ENCODE results near the gene PLEKHA5.
"Not testable (repeated sequence)": the region's sequence is repeated elsewhere in the genome, so short reads cannot be mapped to it uniquely, and the experiment has no call there.

PLEKHA5 gene

DNA sequence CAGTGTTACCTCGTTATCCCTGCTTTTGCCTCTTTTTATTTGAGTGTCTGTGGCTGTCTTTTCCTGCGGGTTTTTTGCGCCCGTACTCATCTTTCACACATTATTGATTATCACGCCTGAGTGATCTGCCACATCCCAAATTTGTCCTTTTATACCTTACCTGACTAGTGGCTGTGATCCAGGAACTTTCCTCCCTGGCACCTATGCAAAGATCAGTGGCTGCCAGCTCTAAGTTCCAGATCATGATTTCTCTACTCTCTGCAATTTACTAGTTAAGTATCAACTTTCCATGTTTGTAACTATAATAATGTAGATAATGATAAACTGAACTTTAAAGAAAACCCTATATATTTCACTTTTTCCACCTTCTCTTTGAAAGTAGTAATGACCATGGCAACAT is 36.9 kb downstream of the PLEKHA5 start:
- DNase-seq (ENCODE audit: low read depth in 1 of 2, low spot score in 1 of 2): no peak

GRCh38 chr12:19166956-19167355 is 37.4 kb downstream of the PLEKHA5 start:
- no peak for DNase-seq (ENCODE audit: low read depth in 1 of 2, low spot score in 1 of 2)

GRCh38 chr12:19167708-19168107 is 38.2 kb downstream of the PLEKHA5 start:
- DNase-seq (ENCODE audit: low read depth in 1 of 2, low spot score in 1 of 2): no peak

- DNase-seq (ENCODE audit: low read depth in 1 of 2, low spot score in 1 of 2): no peak
These were observed 39.1 kb downstream of the PLEKHA5 start for GRCh38 chr12:19168644-19169043.

- no peak for DNase-seq (ENCODE audit: low read depth in 1 of 2, low spot score in 1 of 2)
These were observed 39.7 kb downstream of the PLEKHA5 start for GRCh38 chr12:19169222-19169621.

DNA sequence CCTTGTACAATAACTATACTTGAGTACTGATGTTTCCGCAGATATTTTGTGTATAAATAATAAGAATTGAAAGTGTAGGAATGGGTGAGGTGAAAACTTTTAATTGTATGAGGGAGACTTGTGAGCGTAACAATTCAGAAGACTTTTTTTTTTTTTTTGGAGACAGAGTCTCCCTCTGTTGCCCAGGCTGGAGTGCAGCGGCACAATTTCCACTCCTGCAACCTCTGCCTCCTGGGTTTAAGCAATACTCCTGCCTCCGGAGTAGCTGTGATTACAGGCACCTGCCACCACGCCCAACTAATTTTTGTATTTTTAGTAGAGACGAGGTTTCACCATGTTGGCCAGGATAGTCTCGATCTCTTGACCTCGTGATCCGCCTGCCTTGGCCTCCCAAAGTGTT is 40.8 kb downstream of the PLEKHA5 start:
- not testable (repeated sequence) for DNase-seq (ENCODE audit: low read depth in 1 of 2, low spot score in 1 of 2)

DNA sequence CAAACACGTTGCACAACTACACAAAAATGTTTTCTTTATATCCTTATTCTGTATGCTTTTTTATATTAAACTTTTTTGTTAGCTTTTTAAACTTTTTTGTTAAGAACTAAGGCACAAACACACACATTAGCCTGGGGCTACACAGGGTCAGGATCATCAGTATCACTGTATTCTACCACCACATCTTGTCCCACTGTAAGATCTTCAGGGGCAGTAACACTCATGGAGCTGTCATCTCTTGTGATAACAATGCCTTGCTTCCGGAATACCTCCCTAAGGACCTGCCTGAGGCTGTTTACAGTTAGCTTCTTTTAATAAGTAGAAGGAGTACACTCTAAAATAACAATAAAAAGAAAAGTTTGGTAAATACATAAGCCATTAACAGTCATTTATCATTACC is 42.2 kb downstream of the PLEKHA5 start:
- no peak for DNase-seq (ENCODE audit: low read depth in 1 of 2, low spot score in 1 of 2)

DNA sequence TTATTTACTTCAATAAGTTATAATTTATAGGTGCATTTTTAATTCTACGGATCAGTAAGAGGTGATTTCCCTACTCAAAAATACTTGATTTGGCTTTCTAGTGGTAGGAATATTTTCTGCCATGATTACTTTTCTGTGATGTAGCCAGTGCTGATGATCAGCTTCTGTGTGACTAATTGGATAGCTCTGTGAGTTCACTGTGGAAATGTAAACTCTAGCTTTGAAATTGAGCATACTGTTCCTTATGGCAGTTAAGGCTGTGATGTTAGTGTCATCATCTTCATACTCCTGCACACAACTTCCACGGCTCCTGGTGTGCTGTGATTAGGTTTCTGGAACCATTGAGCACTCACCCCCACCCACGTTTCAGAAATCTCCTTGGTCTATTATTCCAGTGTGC is 48.2 kb downstream of the PLEKHA5 start:
- DNase-seq (ENCODE audit: low read depth in 1 of 2, low spot score in 1 of 2): no peak

- DNase-seq (ENCODE audit: low read depth in 1 of 2, low spot score in 1 of 2): no peak
These were observed 50.5 kb downstream of the PLEKHA5 start for GRCh38 chr12:19179986-19180385.

- DNase-seq (ENCODE audit: low read depth in 1 of 2, low spot score in 1 of 2): no peak
These were observed 52.3 kb downstream of the PLEKHA5 start for GRCh38 chr12:19181666-19182426.

DNA sequence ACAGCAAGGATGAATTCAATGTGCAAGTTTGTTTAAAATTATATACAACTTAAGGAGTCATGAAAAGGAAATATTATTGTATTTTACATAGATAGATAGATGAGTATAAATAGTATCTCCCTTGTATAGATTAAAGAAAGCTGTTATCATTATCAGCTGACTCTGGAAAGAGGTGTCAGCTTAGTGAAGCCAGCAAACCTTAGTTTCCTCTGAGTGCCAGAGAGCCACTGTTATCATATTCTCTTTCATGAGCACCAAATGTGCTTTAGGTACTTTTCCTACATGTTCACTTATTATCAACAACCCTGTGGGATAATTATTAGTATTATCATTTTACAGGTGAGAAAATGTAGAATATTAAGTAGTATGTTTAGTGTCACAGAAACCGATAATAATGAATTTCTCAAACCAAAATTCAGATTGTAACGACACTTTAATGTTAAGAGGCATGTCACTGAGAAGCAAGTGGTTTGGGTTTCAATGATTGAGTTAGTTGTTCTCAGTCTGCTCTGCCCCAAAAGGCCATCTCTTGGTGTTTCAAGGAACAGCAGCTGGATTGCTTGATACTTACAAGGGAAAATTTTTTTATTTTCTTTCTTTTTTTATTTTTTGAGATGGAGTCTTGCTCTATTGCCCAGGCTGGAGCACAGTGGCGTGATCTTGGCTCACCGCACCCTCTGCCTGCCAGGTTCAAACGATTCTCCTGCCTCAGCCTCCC is 53.7 kb downstream of the PLEKHA5 start:
- no peak for DNase-seq (ENCODE audit: low read depth in 1 of 2, low spot score in 1 of 2)

- no peak for DNase-seq (ENCODE audit: low read depth in 1 of 2, low spot score in 1 of 2)
These were observed 55.9 kb downstream of the PLEKHA5 start for GRCh38 chr12:19185262-19185929.

DNA sequence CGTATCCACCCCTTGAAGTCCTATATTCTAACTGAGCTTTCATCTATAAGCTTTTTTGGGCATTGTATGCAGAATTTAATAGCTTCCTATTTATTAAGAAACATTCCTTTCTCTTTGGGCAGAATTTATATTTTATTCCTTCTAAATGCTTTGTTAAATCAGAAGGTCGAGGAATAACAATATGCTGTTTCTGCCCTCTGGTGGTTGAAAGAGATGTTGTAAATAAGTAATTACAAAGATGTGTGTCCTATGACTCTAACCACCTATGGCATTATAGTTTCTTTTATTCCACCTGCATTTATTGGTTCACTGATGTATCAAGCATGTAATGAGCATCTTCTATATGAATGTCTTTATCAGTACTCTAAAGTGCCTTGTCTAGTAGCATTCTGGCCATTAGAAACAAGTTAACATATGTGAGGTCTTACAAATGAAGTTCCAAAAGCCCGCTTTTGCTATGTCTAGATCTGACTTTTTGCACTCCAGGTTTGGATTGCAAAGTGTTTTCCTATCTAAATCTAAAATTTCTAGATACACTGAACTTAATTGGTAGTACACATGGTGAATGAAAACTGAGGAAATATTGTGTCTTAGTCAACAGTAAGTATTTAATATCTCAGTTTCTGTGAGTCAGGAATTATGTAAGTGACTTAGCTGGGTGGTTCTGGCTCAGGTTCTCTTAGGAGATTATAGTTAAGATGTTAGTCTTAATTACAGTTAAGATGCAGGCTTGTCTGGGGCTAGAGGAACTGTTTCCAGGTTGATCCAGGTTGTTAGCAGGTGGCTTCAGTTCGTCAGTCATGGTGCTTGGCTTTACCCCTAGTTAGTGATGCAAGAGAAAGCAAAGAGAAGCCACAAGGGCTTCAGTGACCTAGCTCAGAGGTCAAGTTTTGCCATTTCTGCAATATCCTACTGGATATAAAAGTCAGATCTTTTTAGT is 57.5 kb downstream of the PLEKHA5 start:
- no peak for DNase-seq (ENCODE audit: low read depth in 1 of 2, low spot score in 1 of 2)

GRCh38 chr12:19189522-19189921 is 60.0 kb downstream of the PLEKHA5 start:
- no peak for DNase-seq (ENCODE audit: low read depth in 1 of 2, low spot score in 1 of 2)

- DNase-seq (ENCODE audit: low read depth in 1 of 2, low spot score in 1 of 2): no peak
These were observed 60.9 kb downstream of the PLEKHA5 start for GRCh38 chr12:19190292-19191031.

GRCh38 chr12:19191089-19191488 is 61.6 kb downstream of the PLEKHA5 start:
- no peak for DNase-seq (ENCODE audit: low read depth in 1 of 2, low spot score in 1 of 2)

DNA sequence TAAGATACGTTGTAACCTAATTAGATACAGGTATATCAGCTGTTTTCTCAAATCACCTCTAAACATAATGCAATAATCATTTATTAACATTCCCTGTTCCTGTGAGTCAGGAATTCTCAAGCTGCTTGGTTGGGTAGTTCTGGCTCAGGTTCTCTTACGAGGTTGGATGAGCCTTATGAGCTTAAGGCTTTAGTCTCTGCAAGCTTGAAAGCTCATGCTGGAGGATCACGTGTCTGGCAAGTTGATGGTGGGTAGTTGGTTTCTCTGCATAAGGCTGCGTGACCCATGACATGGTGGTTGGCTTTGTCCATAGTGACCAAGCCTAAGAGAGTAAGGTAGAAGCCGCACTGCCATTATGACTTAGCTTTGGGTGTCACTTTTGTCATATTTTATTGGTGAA is 62.0 kb downstream of the PLEKHA5 start:
- no peak for DNase-seq (ENCODE audit: low read depth in 1 of 2, low spot score in 1 of 2)

GRCh38 chr12:19192710-19193109 is 63.2 kb downstream of the PLEKHA5 start:
- no peak for DNase-seq (ENCODE audit: low read depth in 1 of 2, low spot score in 1 of 2)

GRCh38 chr12:19194963-19195362 is 65.4 kb downstream of the PLEKHA5 start:
- no peak for DNase-seq (ENCODE audit: low read depth in 1 of 2, low spot score in 1 of 2)

GRCh38 chr12:19196959-19197630 is 67.6 kb downstream of the PLEKHA5 start:
- no peak for DNase-seq (ENCODE audit: low read depth in 1 of 2, low spot score in 1 of 2)

Data from activated CD4-positive, alpha-beta T cell treated with anti-CD3 and anti-CD28 coated beads, Interleukin-2, amount 50 U/mL, for 24 hours (primary cell).